ENCODE measurements around the gene KCNJ5. TPM values are rescaled to one million over a fixed set of nuclear protein-coding genes. Genes with fewer than 3 reads are reported as not detected.

KCNJ5 gene
- total RNA-seq, 4 donors from 2014 or later = 0.30 to 1.2 (median 0.76) TPM

GRCh38 chr11:128862908-128863660, 28.1 kb upstream of the KCNJ5 start:
- Histone ChIP-seq H3K4me1 (peaks cover 0 to 10% (median 3%) of the 10 kb centered on the region in 4 donors), H3K9me3 (no peaks in the 10 kb centered on the region), H3K36me3 (no peaks in the 10 kb centered on the region), H3K4me3 (no peak overlapping the region), H3K27me3 (no peaks in the 10 kb centered on the region), H3K27ac (no peak overlapping the region)
- DNase-seq (ENCODE audit: low spot score in 2 of 2) = no peak
- no peak for TF ChIP-seq CTCF (IDR thresholded peaks at IDR 0.05)
- no peak for TF ChIP-seq POLR2A (IDR thresholded peaks at IDR 0.05)
- no peak for TF ChIP-seq EP300 (IDR thresholded peaks at IDR 0.05)
- whole genome bisulfite sequencing, 2 donors = 70 to 73% methylated on average over 4 of the region's 4 CpGs

- Histone ChIP-seq H3K27ac (no peak overlapping the region), H3K9me3 (no peaks in the 10 kb centered on the region), H3K36me3 (no peaks in the 10 kb centered on the region), H3K4me1 (peaks cover 0 to 5% (median 0%) of the 10 kb centered on the region in 4 donors), H3K27me3 (no peaks in the 10 kb centered on the region), H3K4me3 (no peak overlapping the region)
- no peak for DNase-seq (ENCODE audit: low spot score in 2 of 2)
- WGBS, 2 donors = 85 to 90% methylated on average over 1 of the region's 1 CpG
- TF ChIP-seq POLR2A (IDR thresholded peaks at IDR 0.05) (no peak), CTCF (IDR thresholded peaks at IDR 0.05) (no peak), EP300 (IDR thresholded peaks at IDR 0.05) (no peak)
Observed at GRCh38 chr11:128865490-128865889, 25.7 kb upstream of the KCNJ5 start.

- Histone ChIP-seq H3K9me3 (no peaks in the 10 kb centered on the region), H3K4me1 (peaks cover 0 to 5% (median 0%) of the 10 kb centered on the region in 4 donors), H3K4me3 (no peak within 1 kb of the TSS), H3K36me3 (no peaks in the 10 kb centered on the region), H3K27me3 (no peaks in the 10 kb centered on the region), H3K27ac (no peak within 1 kb of the TSS)
- TF ChIP-seq POLR2A (IDR thresholded peaks at IDR 0.05) (no peak), CTCF (IDR thresholded peaks at IDR 0.05) (no peak), EP300 (IDR thresholded peaks at IDR 0.05) (no peak)
- no peak for DNase-seq (ENCODE audit: low spot score in 2 of 2)
- 88 to 89% methylated on average over 8 of the region's 8 CpGs for WGBS, 2 donors
Observed at GRCh38 chr11:128867277-128867676, 23.9 kb upstream of the KCNJ5 start, which contains the start of gene KCNJ1. KCNJ1 (minus strand) TSS chr11:128867296; CDS start chr11:128840243, 27,053 bp downstream.

- TF ChIP-seq POLR2A (IDR thresholded peaks at IDR 0.05) = no peak
- Histone ChIP-seq H3K27me3 (no peaks in the 10 kb centered on the region), H3K36me3 (no peaks in the 10 kb centered on the region), H3K27ac (no peak overlapping the region), H3K4me1 (no peaks in the 10 kb centered on the region), H3K4me3 (no peak overlapping the region), H3K9me3 (no peaks in the 10 kb centered on the region)
- no peak for DNase-seq (ENCODE audit: low spot score in 2 of 2)
- 96 to 97% methylated on average over 10 of the region's 10 CpGs for WGBS, 2 donors
Observed at GRCh38 chr11:128868841-128869671, 22.1 kb upstream of the KCNJ5 start.

- Histone ChIP-seq H3K9me3 (no peaks in the 10 kb centered on the region), H3K27me3 (no peaks in the 10 kb centered on the region), H3K36me3 (no peaks in the 10 kb centered on the region), H3K27ac (no peak overlapping the region), H3K4me1 (no peaks in the 10 kb centered on the region), H3K4me3 (no peak overlapping the region)
- WGBS, 2 donors = 38 to 69% methylated on average over 6 of the region's 6 CpGs
- TF ChIP-seq CTCF (IDR thresholded peaks at IDR 0.05) (no peak), EP300 (IDR thresholded peaks at IDR 0.05) (no peak), POLR2A (IDR thresholded peaks at IDR 0.05) (no peak)
- DNase-seq (ENCODE audit: low spot score in 2 of 2) = no peak
Observed at GRCh38 chr11:128871168-128871610, 20.0 kb upstream of the KCNJ5 start.

All from tibial nerve (tissue), 4 donors.